HepG2 (cell line): ENCODE results near the gene EFL1. TPM values are rescaled to one million over a fixed set of nuclear protein-coding genes. Genes with fewer than 3 reads are reported as not detected.

Source experiments
- ATAC-seq: fragments of 200-7000 bp; cut with Tn5 transposase; 3 replicates; pipeline ENCODE4 v1.9.1; 2020; ENCODE audit warnings: mild to moderate bottlenecking, moderate library complexity
- BruUV-seq: library from RNA; stranded (reverse); fragments of 400-500 nt; replicated peaks from 2 replicates; lab custom pipeline; 2021; lab: Mats Ljungman, UMichigan
- CTCF ChIA-PET: fragments of 300-600 bp; formaldehyde crosslinking; extraction: SDS; loops from one replicate; lab custom pipeline; 2021; ENCODE audit warnings: low total read pairs, inconsistent platforms, low intra/inter-chr PET ratio; lab: Yijun Ruan, JAX
- POLR2A ChIA-PET: fragments of 350-600 bp; sonication (Branson Sonifier 250); formaldehyde crosslinking; loops from one replicate; lab custom pipeline; 2020; ENCODE audit warnings: antibody characterized with exemption, inconsistent platforms; lab: Yijun Ruan, JAX
- DNase-seq: peaks from one replicate; pipeline ENCODE4 v3.0.0-alpha.2; 2015; ENCODE audit warnings: low spot score
- FAIRE-seq: peaks from 3 replicates; lab custom pipeline; 2011; peaks lifted over from hg19 to GRCh38; lab: Jason Lieb, UNC
- H2AFZ ChIP-seq: one replicate; pipeline ENCODE4 v1.6.1; 2011; ENCODE audit warnings: low read length, inconsistent platforms
- H3K27ac ChIP-seq: fragments of 300-600 bp; 3 replicates; pipeline ENCODE4 v1.8.0; 2011; ENCODE audit warnings: mixed run types, mild to moderate bottlenecking, mixed read lengths, low read length, inconsistent platforms; ENCODE audit not compliant: insufficient read depth; ENCODE audit errors: extremely low read length
- H3K27me3 ChIP-seq, 2 experiments: fragments of 200-600 bp in 1 of 2; 2 replicates in 1 of 2; 3 replicates in 1 of 2; pipeline versions ENCODE4 v1.6.0 to v1.8.0; 2011; ENCODE audit warnings: low read length in 2 of 2, mild to moderate bottlenecking in 2 of 2, moderate library complexity in 2 of 2, inconsistent platforms in 1 of 2; ENCODE audit not compliant: insufficient read depth in 2 of 2, control insufficient read depth in 1 of 2
- H3K36me3 ChIP-seq, 2 experiments: fragments of 200-600 bp in 1 of 2; replicated peaks in 1 of 2; 2 replicates in 1 of 2; 3 replicates in 1 of 2; pipeline versions ENCODE4 v1.5.1 to v1.8.0; 2011; ENCODE audit warnings: low read length in 2 of 2, inconsistent platforms in 1 of 2; ENCODE audit not compliant: insufficient read depth in 2 of 2, control insufficient read depth in 1 of 2
- H3K4me1 ChIP-seq: 2 replicates; pipeline ENCODE4 v1.5.1; 2012; ENCODE audit warnings: low read length, inconsistent platforms; ENCODE audit not compliant: insufficient read depth
- H3K4me2 ChIP-seq: 2 replicates; pipeline ENCODE4 v1.6.0; 2011; ENCODE audit warnings: low read depth, low read length, inconsistent platforms
- H3K4me3 ChIP-seq, 3 experiments: fragments of 200-600 bp in 1 of 3; sonication (generic), shearing (Covaris generic) in 1 of 3; replicated peaks in 1 of 3; 2 replicates each; pipeline ENCODE4 v1.5.1; 2011 to 2016; ENCODE audit warnings: low read length in 3 of 3, inconsistent platforms in 2 of 3, low read depth in 2 of 3, mild to moderate bottlenecking in 2 of 3, control low read depth in 1 of 3, mixed read lengths in 1 of 3; ENCODE audit not compliant: insufficient read depth in 1 of 3
- H3K79me2 ChIP-seq: one replicate; pipeline ENCODE4 v1.6.1; 2011; ENCODE audit warnings: low read length, inconsistent platforms; ENCODE audit not compliant: insufficient read depth
- H3K9ac ChIP-seq: 2 replicates; pipeline ENCODE4 v1.6.0; 2011; ENCODE audit warnings: mild to moderate bottlenecking, low read depth, low read length, inconsistent platforms; ENCODE audit not compliant: insufficient read depth
- H3K9me3 ChIP-seq: 2 replicates; pipeline ENCODE4 v1.5.1; 2012; ENCODE audit warnings: mild to moderate bottlenecking, low read length
- H4K20me1 ChIP-seq: 2 replicates; pipeline ENCODE4 v1.6.0; 2011; ENCODE audit warnings: inconsistent platforms, mild to moderate bottlenecking, low read length, moderate library complexity; ENCODE audit not compliant: insufficient read depth
- HNRNPK ChIP-seq: fragments of 200-400 bp; formaldehyde crosslinking; IDR thresholded peaks from 2 replicates; pipeline ENCODE4 v1.6.1; 2018; ENCODE audit warnings: low read length, low read depth, moderate library complexity, mild to moderate bottlenecking; ENCODE audit not compliant: poor library complexity, severe bottlenecking
- KAT8 ChIP-seq: IDR thresholded peaks from 2 replicates; pipeline ENCODE4 v1.6.1; 2016; ENCODE audit warnings: missing genetic modification reagents, missing compliant biosample characterization
- KDM1A ChIP-seq: IDR thresholded peaks from 2 replicates; pipeline ENCODE4 v1.6.1; 2016; ENCODE audit warnings: missing compliant biosample characterization
- PLRG1 ChIP-seq: fragments of 450-650 bp; conservative IDR thresholded peaks from 2 replicates; pipeline ENCODE4 v1.6.1; 2016
- RARG ChIP-seq: sonication (generic); formaldehyde crosslinking; IDR thresholded peaks from 2 replicates; pipeline ENCODE4 v1.4.0; 2020; ENCODE audit warnings: low read depth, mild to moderate bottlenecking, missing genetic modification reagents
- REL ChIP-seq: sonication (generic); formaldehyde crosslinking; conservative IDR thresholded peaks from 2 replicates; pipeline ENCODE4 v1.8.0; 2022; ENCODE audit warnings: mild to moderate bottlenecking, missing genetic modification reagents, moderate library complexity
- RNF2 ChIP-seq: fragments of 450-650 bp; conservative IDR thresholded peaks from 2 replicates; pipeline ENCODE4 v1.6.1; 2016; ENCODE audit warnings: low read depth
- TBX3 ChIP-seq: fragments of 450-650 bp; IDR thresholded peaks from 2 replicates; pipeline ENCODE4 v1.6.1; 2017; ENCODE audit warnings: antibody characterized with exemption, mild to moderate bottlenecking, inconsistent platforms, borderline replicate concordance
- THAP7 ChIP-seq: sonication (generic); formaldehyde crosslinking; IDR thresholded peaks from 2 replicates; pipeline ENCODE4 v1.8.1; 2023; ENCODE audit warnings: mild to moderate bottlenecking, missing genetic modification reagents
- YEATS2 ChIP-seq: sonication (generic); formaldehyde crosslinking; IDR thresholded peaks from 2 replicates; pipeline ENCODE4 v1.4.0; 2020; ENCODE audit warnings: missing genetic modification reagents, borderline replicate concordance
- ZBTB25 ChIP-seq: IDR thresholded peaks from 2 replicates; pipeline ENCODE4 v1.6.1; 2018; ENCODE audit warnings: missing genetic modification reagents
- ZBTB38 ChIP-seq: sonication (generic); formaldehyde crosslinking; IDR thresholded peaks from 2 replicates; pipeline ENCODE4 v1.5.1; 2020; ENCODE audit warnings: mild to moderate bottlenecking, missing genetic modification reagents
- ZNF768 ChIP-seq: sonication (generic); formaldehyde crosslinking; IDR thresholded peaks from 2 replicates; pipeline ENCODE4 v1.4.0; 2020; ENCODE audit warnings: missing genetic modification reagents
- WGBS: methylation state at CpG from one replicate; pipeline ENCODE4 v1.1.6; 2017; ENCODE audit warnings: low lambda C conversion rate; 5-methylcytosine and 5-hydroxymethylcytosine counted together
- in situ Hi-C: cut with HindIII; loops from 2 replicates; pipeline ENCODE4 v1.10.0; 2017; ENCODE audit warnings: low pct_unique_long_range_greater_than_20kb; ENCODE audit not compliant: extremely low pct_ligation_motif_present
- intact Hi-C: fragments of 100-400 bp; cut with micrococcal nuclease; formaldehyde crosslinking; loops from one replicate; pipeline ENCODE4 v1.10.0; 2022; ENCODE audit not compliant: unreplicated experiment
- polyA plus RNA-seq, 8 experiments: library from polyadenylated mRNA; depleted of rRNA in 3 of 8; stranded (reverse) in 7 of 8; unstranded in 1 of 8; fragments of >200 nt; fragmentation: Illumina TruSeq in 4 of 8; extraction: Trizol in 4 of 8; gene quantifications; 2 replicates each; pipeline versions ENCODE4 v1.2.1 to v1.2.3, GENCODE V29; 2011 to 2016; ENCODE audit warnings: low read depth in 4 of 8, missing spikeins in 1 of 8, mixed read lengths in 1 of 8; ENCODE audit not compliant: insufficient read depth in 1 of 8
- total RNA-seq, 5 experiments: library from RNA; depleted of rRNA; stranded (reverse); fragments of >200 nt; fragmentation: Illumina TruSeq; extraction: Trizol; gene quantifications; 2 replicates each; pipeline ENCODE4 v1.2.3, GENCODE V29; 2016; ENCODE audit warnings: low read depth in 1 of 5
- TF ChIP-seq, protein P1 (sequence below): sonication (generic); formaldehyde crosslinking; IDR thresholded peaks from 2 replicates; pipeline ENCODE4 v1.4.0; 2020; ENCODE audit warnings: missing genetic modification reagents
- TF ChIP-seq, protein P2 (sequence below): IDR thresholded peaks from 2 replicates; pipeline ENCODE4 v1.6.1; 2016; ENCODE audit warnings: low read depth
- TF ChIP-seq, protein P3 (sequence below): sonication (generic); formaldehyde crosslinking; IDR thresholded peaks from 2 replicates; pipeline ENCODE4 v1.5.0; 2020; ENCODE audit warnings: missing genetic modification reagents

The EFL1 gene
- total and polyA plus RNA-seq, 2 of the 13 experiments (the other 11 are each of a cell fraction or from before 2014, with no cell fraction given) = 6.4 to 12.0 TPM

GRCh38 chr15:82183121-82184031 lies 79.2 kb downstream of the EFL1 start (continued):
- TF ChIP-seq, protein P1, sequence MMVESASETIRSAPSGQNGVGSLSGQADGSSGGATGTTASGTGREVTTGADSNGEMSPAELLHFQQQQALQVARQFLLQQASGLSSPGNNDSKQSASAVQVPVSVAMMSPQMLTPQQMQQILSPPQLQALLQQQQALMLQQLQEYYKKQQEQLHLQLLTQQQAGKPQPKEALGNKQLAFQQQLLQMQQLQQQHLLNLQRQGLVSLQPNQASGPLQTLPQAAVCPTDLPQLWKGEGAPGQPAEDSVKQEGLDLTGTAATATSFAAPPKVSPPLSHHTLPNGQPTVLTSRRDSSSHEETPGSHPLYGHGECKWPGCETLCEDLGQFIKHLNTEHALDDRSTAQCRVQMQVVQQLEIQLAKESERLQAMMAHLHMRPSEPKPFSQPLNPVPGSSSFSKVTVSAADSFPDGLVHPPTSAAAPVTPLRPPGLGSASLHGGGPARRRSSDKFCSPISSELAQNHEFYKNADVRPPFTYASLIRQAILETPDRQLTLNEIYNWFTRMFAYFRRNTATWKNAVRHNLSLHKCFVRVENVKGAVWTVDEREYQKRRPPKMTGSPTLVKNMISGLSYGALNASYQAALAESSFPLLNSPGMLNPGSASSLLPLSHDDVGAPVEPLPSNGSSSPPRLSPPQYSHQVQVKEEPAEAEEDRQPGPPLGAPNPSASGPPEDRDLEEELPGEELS (CRISPR knock-in tag) = no peak
- TF ChIP-seq REL (CRISPR knock-in tag) (no peak), THAP7 (CRISPR knock-in tag) (no peak), RNF2 (no peak), ZBTB25 (CRISPR knock-in tag) (no peak), TBX3 (no peak)

GRCh38 chr15:82181371-82181770 lies 81.2 kb downstream of the EFL1 start:
- intact Hi-C loops = no loop called here
- no peak overlapping the region for H3K4me3 ChIP-seq
- no peaks in the 10 kb centered on the region for H3K9me3 ChIP-seq
- no peak overlapping the region for H3K9ac ChIP-seq
- in situ Hi-C loops = no loop called here
- no peaks in the 10 kb centered on the region for H3K79me2 ChIP-seq
- BruUV-seq = no TSS peak
- no peaks in the 10 kb centered on the region for H3K27me3 ChIP-seq
- no peak for FAIRE-seq
- H3K36me3 ChIP-seq = no peaks in the 10 kb centered on the region
- no peak for ATAC-seq
- H3K27ac ChIP-seq = no peak overlapping the region
- no peaks in the 10 kb centered on the region for H4K20me1 ChIP-seq
- no peaks in the 10 kb centered on the region for H3K4me1 ChIP-seq
- TF ChIP-seq HNRNPK (no peak), ZBTB38 (CRISPR knock-in tag) (no peak), KDM1A (CRISPR knock-in tag) (no peak), KAT8 (no peak), ZNF768 (CRISPR knock-in tag) (no peak), RARG (CRISPR knock-in tag) (no peak), PLRG1 (no peak), YEATS2 (CRISPR knock-in tag) (no peak)
- TF ChIP-seq, protein P2, sequence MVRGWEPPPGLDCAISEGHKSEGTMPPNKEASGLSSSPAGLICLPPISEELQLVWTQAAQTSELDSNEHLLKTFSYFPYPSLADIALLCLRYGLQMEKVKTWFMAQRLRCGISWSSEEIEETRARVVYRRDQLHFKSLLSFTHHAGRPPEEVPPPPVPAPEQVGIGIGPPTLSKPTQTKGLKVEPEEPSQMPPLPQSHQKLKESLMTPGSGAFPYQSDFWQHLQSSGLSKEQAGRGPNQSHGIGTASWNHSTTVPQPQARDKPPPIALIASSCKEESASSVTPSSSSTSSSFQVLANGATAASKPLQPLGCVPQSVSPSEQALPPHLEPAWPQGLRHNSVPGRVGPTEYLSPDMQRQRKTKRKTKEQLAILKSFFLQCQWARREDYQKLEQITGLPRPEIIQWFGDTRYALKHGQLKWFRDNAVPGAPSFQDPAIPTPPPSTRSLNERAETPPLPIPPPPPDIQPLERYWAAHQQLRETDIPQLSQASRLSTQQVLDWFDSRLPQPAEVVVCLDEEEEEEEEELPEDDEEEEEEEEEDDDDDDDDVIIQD (CRISPR knock-in tag) = no peak
- TF ChIP-seq, protein P3, sequence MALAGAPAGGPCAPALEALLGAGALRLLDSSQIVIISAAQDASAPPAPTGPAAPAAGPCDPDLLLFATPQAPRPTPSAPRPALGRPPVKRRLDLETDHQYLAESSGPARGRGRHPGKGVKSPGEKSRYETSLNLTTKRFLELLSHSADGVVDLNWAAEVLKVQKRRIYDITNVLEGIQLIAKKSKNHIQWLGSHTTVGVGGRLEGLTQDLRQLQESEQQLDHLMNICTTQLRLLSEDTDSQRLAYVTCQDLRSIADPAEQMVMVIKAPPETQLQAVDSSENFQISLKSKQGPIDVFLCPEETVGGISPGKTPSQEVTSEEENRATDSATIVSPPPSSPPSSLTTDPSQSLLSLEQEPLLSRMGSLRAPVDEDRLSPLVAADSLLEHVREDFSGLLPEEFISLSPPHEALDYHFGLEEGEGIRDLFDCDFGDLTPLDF (CRISPR knock-in tag) = no peak
- no peak for DNase-seq
- no peak overlapping the region for H2AFZ ChIP-seq
- ChIA-PET POLR2A (no interaction called here), CTCF (no interaction called here)
- H3K4me2 ChIP-seq = no peak overlapping the region
- 96% methylated on average over 2 of the region's 2 CpGs for WGBS
